Measurements from ENCODE around the gene KRTAP4-3.

DNA sequence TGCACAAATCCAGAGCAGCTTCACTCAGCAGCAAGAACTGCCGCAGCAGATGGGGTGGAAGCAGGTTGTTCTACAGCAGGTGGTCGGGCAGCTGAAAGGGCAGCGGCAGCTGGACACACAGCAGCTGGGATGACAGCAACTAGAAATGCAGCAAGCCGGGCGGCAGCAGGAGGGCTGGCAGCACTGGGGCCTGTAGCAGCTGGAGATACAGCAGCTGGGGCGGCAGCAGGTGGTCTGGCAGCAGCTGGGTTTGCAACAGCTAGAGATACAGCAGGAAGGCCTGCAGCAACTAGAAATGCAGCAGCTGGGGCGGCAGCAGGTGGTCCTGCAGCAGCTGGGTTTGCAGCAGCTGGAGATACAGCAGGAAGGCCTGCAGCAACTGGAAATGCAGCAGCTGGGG, 460 bp downstream of the KRTAP4-3 start:
- TF ChIP-seq, protein P1, sequence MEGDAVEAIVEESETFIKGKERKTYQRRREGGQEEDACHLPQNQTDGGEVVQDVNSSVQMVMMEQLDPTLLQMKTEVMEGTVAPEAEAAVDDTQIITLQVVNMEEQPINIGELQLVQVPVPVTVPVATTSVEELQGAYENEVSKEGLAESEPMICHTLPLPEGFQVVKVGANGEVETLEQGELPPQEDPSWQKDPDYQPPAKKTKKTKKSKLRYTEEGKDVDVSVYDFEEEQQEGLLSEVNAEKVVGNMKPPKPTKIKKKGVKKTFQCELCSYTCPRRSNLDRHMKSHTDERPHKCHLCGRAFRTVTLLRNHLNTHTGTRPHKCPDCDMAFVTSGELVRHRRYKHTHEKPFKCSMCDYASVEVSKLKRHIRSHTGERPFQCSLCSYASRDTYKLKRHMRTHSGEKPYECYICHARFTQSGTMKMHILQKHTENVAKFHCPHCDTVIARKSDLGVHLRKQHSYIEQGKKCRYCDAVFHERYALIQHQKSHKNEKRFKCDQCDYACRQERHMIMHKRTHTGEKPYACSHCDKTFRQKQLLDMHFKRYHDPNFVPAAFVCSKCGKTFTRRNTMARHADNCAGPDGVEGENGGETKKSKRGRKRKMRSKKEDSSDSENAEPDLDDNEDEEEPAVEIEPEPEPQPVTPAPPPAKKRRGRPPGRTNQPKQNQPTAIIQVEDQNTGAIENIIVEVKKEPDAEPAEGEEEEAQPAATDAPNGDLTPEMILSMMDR (conservative IDR thresholded peaks at IDR 0.05; ENCODE audit: low read length): no peak
- no peak for TF ChIP-seq EZH2phosphoT487 (IDR thresholded peaks at IDR 0.05; ENCODE audit: borderline replicate concordance)

All from Loucy (cell line).